GM19395 (cell line): ENCODE measurements around the gene KRTAP5-8.
"Not testable (repeated sequence)": the region's sequence is repeated elsewhere in the genome, so short reads cannot be mapped to it uniquely, and the experiment has no call there.

Source experiments
- ATAC-seq: cut with Tn5 transposase; IDR thresholded peaks from one replicate; pipeline ENCODE4 v1.9.1; 2021; ENCODE audit warnings: mild to moderate bottlenecking, moderate library complexity; ENCODE audit not compliant: unreplicated experiment

Gene KRTAP5-8

GRCh38 chr11:71571101-71571850 lies 33.5 kb downstream of the KRTAP5-8 start:
- not testable (repeated sequence) for ATAC-seq

- no peak for ATAC-seq
These were observed 35.0 kb downstream of the KRTAP5-8 start for GRCh38 chr11:71572811-71573210.

- no peak for ATAC-seq
These were observed 36.6 kb downstream of the KRTAP5-8 start for GRCh38 chr11:71574418-71574817.

GRCh38 chr11:71575723-71576424 lies 38.0 kb downstream of the KRTAP5-8 start:
- ATAC-seq = no peak

- ATAC-seq = not testable (repeated sequence)
These were observed 39.1 kb downstream of the KRTAP5-8 start for GRCh38 chr11:71576688-71577465.

GRCh38 chr11:71577469-71578004 lies 39.7 kb downstream of the KRTAP5-8 start:
- ATAC-seq = no peak

- ATAC-seq = not testable (repeated sequence)
These were observed 41.7 kb downstream of the KRTAP5-8 start for GRCh38 chr11:71579513-71579912.

GRCh38 chr11:71580057-71581003 lies 42.5 kb downstream of the KRTAP5-8 start:
- ATAC-seq = no peak

- no peak for ATAC-seq
These were observed 44.0 kb downstream of the KRTAP5-8 start for GRCh38 chr11:71581826-71582225.

GRCh38 chr11:71582309-71582895 lies 44.6 kb downstream of the KRTAP5-8 start, which contains the start of gene KRTAP5-11:
TSS of gene KRTAP5-11 (minus strand) at chr11:71582875. CDS start at chr11:71582837, 38 bp downstream.
- no peak for ATAC-seq

- ATAC-seq = not testable (repeated sequence)
These were observed 45.1 kb downstream of the KRTAP5-8 start for GRCh38 chr11:71582969-71583368.

GRCh38 chr11:71585673-71586072 lies 47.8 kb downstream of the KRTAP5-8 start:
- ATAC-seq = not testable (repeated sequence)

- ATAC-seq = not testable (repeated sequence)
These were observed 50.5 kb downstream of the KRTAP5-8 start for GRCh38 chr11:71588314-71588713.
